KMS-11 (cell line): ENCODE measurements around the gene ECSCR.

ENCODE experiments used
- H2AFZ ChIP-seq: fragments of 200-600 bp; sonication (generic); 2 replicates; pipeline ENCODE4 v1.6.1; 2016; ENCODE audit warnings: antibody characterized with exemption, mixed run types, low read depth
- H3K27ac ChIP-seq: fragments of 200-600 bp; sonication (generic); 2 replicates; pipeline ENCODE4 v1.6.1; 2016; ENCODE audit warnings: mild to moderate bottlenecking, mixed run types
- H3K27me3 ChIP-seq: fragments of 200-600 bp; sonication (generic); 2 replicates; pipeline ENCODE4 v1.6.1; 2017; ENCODE audit warnings: mild to moderate bottlenecking, low read depth, mixed run types, moderate library complexity; ENCODE audit not compliant: insufficient read depth
- H3K36me3 ChIP-seq: fragments of 200-600 bp; sonication (generic); 2 replicates; pipeline ENCODE4 v1.6.1; 2017; ENCODE audit warnings: mild to moderate bottlenecking, mixed run types; ENCODE audit not compliant: insufficient read depth
- H3K4me1 ChIP-seq: fragments of 200-600 bp; sonication (generic); 2 replicates; pipeline ENCODE4 v1.6.1; 2016; ENCODE audit warnings: mild to moderate bottlenecking, low read depth, mixed run types; ENCODE audit not compliant: poor library complexity, severe bottlenecking
- H3K4me2 ChIP-seq: fragments of 200-600 bp; sonication (generic); 2 replicates; pipeline ENCODE4 v1.7.0; 2016; ENCODE audit warnings: mild to moderate bottlenecking, mixed run types
- H3K4me3 ChIP-seq: fragments of 200-600 bp; sonication (generic); IDR thresholded peaks from 2 replicates; pipeline ENCODE4 v1.6.1; 2017; ENCODE audit warnings: low read depth, low read length, mixed read lengths; ENCODE audit not compliant: insufficient read depth
- H3K79me2 ChIP-seq: fragments of 200-600 bp; sonication (generic); 2 replicates; pipeline ENCODE4 v1.6.1; 2016; ENCODE audit warnings: low read depth, mixed run types; ENCODE audit not compliant: insufficient read depth
- H3K9ac ChIP-seq: fragments of 200-600 bp; sonication (generic); 2 replicates; pipeline ENCODE4 v1.6.1; 2016; ENCODE audit warnings: mild to moderate bottlenecking, mixed run types
- H4K20me1 ChIP-seq: fragments of 200-600 bp; sonication (generic); 2 replicates; pipeline ENCODE4 v1.6.1; 2016; ENCODE audit warnings: mild to moderate bottlenecking, mixed run types; ENCODE audit not compliant: insufficient read depth
- TF ChIP-seq, protein P1 (sequence below): fragments of 200-600 bp; sonication (generic); conservative IDR thresholded peaks from 2 replicates; pipeline ENCODE4 v1.6.1; 2017; ENCODE audit warnings: low read depth, mild to moderate bottlenecking, antibody characterized with exemption, low read length, moderate library complexity, mixed read lengths

Gene ECSCR

GRCh38 chr5:139415869-139416268, 46.7 kb downstream of the ECSCR start:
- H2AFZ ChIP-seq: peak overlapping the region; percentile 46; the same call in 1 of the 2 replicates
- H3K4me1 ChIP-seq: peaks cover 86% of the 10 kb centered on the region

DNA sequence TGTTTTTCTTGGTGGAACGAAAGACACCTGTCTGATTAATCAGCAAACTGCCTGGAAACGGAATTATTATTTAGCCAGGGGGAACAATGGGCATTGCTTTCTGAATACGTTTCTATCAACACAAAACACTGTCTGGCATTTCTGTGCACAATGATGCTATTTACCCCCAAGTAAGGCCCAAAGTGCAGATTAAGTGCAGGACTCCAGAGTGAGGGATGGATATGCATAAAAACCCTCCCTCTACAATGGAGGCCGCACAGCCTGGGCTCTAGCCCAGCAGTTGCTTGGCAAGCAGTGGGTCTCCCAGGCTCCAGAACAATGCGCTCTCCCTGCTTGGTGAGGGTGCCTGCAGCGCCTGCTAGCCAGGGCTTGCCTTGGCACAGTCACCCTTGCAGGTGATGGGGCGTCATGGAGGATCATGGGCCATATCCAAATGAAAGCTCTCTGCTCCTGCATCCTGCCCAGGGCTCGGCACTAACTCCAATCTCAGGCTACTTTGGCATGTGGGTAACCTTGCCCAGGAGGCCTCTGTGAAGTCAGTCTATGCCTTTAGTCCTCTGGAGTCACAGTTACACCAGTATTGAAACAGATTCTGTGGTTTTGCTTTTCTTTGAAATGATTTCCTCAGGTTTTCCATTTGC, 47.2 kb downstream of the ECSCR start:
- Histone ChIP-seq H3K36me3 (no peaks in the 10 kb centered on the region), H3K4me2 (peak overlapping the region; percentile 94), H3K9ac (peak overlapping the region; percentile 65; the same call in 1 of the 2 replicates), H3K4me1 (peaks cover 85% of the 10 kb centered on the region), H3K4me3 (no peak overlapping the region), H3K27ac (peak overlapping the region; percentile 94), H3K27me3 (no peaks in the 10 kb centered on the region), H3K79me2 (no peaks in the 10 kb centered on the region), H2AFZ (peak overlapping the region; percentile 46), H4K20me1 (no peaks in the 10 kb centered on the region)
- TF ChIP-seq, protein P1, sequence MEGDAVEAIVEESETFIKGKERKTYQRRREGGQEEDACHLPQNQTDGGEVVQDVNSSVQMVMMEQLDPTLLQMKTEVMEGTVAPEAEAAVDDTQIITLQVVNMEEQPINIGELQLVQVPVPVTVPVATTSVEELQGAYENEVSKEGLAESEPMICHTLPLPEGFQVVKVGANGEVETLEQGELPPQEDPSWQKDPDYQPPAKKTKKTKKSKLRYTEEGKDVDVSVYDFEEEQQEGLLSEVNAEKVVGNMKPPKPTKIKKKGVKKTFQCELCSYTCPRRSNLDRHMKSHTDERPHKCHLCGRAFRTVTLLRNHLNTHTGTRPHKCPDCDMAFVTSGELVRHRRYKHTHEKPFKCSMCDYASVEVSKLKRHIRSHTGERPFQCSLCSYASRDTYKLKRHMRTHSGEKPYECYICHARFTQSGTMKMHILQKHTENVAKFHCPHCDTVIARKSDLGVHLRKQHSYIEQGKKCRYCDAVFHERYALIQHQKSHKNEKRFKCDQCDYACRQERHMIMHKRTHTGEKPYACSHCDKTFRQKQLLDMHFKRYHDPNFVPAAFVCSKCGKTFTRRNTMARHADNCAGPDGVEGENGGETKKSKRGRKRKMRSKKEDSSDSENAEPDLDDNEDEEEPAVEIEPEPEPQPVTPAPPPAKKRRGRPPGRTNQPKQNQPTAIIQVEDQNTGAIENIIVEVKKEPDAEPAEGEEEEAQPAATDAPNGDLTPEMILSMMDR: no peak

More at GRCh38 chr5:139415869-139416268, 46.7 kb downstream of the ECSCR start:
- H3K27me3 ChIP-seq: no peaks in the 10 kb centered on the region
- peak overlapping the region; percentile 94 for H3K4me2 ChIP-seq
- H3K36me3 ChIP-seq: no peaks in the 10 kb centered on the region
- peak overlapping the region; percentile 65; the same call in 1 of the 2 replicates for H3K9ac ChIP-seq
- no peak overlapping the region for H3K4me3 ChIP-seq
- no peaks in the 10 kb centered on the region for H4K20me1 ChIP-seq
- H3K79me2 ChIP-seq: no peaks in the 10 kb centered on the region
- peak overlapping the region; percentile 94 for H3K27ac ChIP-seq
- TF ChIP-seq, protein P1: no peak

DNA sequence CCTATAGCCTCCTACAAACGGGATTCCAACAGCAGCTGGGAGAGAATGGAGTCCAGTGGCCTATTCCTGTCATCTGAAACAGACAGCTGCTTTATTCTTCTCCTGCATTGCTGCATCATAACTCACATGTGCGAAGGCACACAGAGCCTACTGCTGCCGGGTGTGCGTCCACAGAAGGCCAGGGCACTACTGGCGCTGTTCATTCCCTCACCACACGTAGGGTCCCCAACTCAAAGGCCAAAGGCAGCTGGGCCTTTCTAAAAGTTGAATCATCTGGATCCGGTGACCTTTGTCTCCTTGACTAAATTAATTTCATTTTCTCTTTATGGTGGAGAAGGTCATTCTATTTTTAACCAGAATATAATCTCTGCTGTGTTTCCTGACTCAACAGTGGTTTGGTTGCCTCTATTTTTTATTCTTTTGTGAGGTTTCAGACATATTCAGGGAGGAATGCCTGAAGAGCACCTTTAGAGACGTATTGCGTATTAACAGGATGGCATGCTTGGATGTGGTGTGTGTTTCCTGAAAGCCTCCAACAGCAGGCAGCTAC, 47.9 kb downstream of the ECSCR start:
- Histone ChIP-seq H3K4me3 (no peak overlapping the region), H3K27ac (peak overlapping the region; percentile 94)

GRCh38 chr5:139413963-139414362, 48.6 kb downstream of the ECSCR start:
- Histone ChIP-seq H3K4me2 (peak overlapping the region; percentile 94), H3K4me3 (no peak overlapping the region), H3K36me3 (no peaks in the 10 kb centered on the region), H3K9ac (peak overlapping the region; percentile 65), H3K27me3 (no peaks in the 10 kb centered on the region), H3K79me2 (no peaks in the 10 kb centered on the region), H3K27ac (peak overlapping the region; percentile 94), H4K20me1 (no peaks in the 10 kb centered on the region), H2AFZ (peak overlapping the region; percentile 46), H3K4me1 (peaks cover 71% of the 10 kb centered on the region)
- TF ChIP-seq, protein P1: no peak

More for the DNA sequence above, 47.9 kb downstream of the ECSCR start:
- Histone ChIP-seq H3K4me1 (peaks cover 78% of the 10 kb centered on the region), H3K9ac (peak overlapping the region; percentile 65), H4K20me1 (no peaks in the 10 kb centered on the region), H3K36me3 (no peaks in the 10 kb centered on the region), H3K27me3 (no peaks in the 10 kb centered on the region), H3K79me2 (no peaks in the 10 kb centered on the region), H3K4me2 (peak overlapping the region; percentile 94), H2AFZ (peak overlapping the region; percentile 46)
- TF ChIP-seq, protein P1: no peak
